GF-D8 (cell line): Measurements from ENCODE around the gene CCL26.
A peak's percentile ranks its signal among the peaks of the same experiment; 100 is the strongest.
"Not testable (repeated sequence)": the region's sequence is repeated elsewhere in the genome, so short reads cannot be mapped to it uniquely, and the experiment has no call there.

Experiments
- DNase-seq: peaks from one replicate; lab custom pipeline; 2025; lab: John Stamatoyannopoulos, UW

CCL26 gene

DNA sequence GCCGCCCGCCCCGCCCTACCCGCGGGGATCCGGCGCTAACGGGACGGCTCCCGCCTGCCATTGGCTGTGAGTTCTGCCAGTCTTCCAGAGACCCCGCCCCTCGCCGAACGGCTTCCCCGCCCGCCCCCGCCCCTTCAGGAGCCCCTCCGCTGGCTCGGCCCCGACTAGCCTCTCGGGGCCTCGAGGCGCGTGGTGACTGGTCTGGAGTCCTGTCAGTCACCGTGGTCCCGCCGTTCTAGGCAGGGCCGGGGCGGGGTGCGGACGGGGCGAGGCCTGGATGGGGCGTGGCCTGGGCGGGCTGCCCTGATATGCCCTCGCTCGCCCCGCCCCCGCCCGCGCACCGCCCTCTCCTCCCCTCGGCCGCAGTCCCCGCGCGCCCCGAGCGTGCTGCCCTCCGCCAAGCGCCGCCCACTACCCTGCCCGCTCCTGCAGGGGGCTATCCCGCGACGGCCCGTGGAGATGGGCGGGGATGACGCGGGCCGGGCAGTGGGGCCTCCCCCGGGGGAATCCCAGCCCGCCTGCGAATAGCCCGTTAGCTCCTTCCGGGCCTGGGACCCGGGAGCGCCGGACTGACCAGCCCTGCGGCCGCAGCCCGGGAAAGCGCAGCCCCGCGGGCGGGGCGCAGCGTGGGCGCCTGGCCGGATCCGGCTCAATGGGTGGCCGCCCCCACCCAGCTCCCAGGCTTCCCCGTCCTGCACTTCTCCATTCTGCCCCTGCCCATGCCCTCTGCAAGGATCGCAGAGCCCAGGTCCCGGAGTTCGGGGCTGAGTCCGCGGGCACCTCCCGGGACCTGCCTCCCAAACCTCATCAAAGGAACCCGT, 32.8 kb downstream of the CCL26 start:
- DNase-seq: peak; percentile 98

DNA sequence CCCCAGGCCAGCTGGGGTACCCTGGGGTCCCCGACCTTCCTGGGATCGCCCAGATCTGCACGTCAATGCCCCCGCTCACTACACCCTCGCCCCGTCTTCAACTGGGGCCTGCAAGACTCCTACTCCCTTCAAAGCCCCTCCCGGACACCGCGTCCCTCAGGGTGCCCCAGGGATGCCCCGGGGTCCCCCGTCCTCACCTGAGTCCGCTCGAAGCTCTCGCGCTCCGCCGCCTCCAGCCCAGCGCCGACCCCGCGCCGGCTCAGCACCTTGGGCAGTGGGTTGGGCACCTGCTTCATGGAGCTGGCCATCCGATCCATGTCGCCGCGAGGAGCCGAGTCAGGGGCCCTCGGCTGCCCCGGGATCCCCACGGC, 33.4 kb downstream of the CCL26 start, which contains the start of gene HIP1:
TSS of gene HIP1 (minus strand) at position 338 of the 371 bp plus-strand sequence. CDS start at position 317, 21 bp downstream.
- DNase-seq: no peak

GRCh38 chr7:75737856-75738603, 34.0 kb downstream of the CCL26 start:
- DNase-seq: no peak

GRCh38 chr7:75735581-75736350, 36.2 kb downstream of the CCL26 start:
- DNase-seq: no peak

DNA sequence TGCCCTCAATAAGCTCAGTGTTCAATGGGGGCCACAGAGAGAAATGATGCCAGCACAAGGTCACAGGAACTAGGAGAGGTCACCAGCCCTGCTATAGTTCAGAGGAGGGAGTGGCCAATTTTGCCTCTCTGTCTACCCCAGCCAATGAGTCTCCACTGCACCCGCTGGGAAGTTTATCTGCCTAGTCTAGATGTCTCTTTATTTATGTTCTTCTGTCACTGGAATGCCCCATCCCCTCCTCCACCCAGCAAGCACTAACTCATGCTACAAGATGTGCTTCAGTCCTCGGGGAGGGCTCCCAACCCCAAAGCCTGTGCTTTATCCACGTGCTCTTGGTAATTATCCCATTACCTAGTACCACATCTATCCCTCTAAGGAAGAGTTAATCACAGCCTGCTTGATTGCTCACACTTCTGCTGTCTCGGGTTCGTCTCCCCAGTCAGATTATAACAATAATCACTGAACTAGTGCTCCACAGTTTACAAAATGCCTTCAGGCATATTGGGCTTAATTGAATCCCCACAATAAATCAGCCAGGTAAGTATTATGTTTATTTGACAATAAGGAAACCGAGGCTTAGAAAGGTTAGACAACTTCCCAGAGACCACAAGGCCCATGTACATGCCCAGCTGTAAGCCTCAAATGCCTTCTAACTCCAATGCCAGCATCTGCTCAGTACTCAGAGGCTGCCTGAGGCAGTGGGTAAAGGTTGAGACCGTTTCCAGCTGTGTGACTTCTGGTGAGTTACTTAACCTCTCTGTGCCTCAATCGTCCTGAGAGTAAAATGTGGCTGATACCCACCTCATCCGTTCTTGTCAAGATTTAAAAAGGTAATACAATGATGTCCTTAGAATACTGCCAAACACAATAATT, 37.2 kb downstream of the CCL26 start:
- no peak for DNase-seq

DNA sequence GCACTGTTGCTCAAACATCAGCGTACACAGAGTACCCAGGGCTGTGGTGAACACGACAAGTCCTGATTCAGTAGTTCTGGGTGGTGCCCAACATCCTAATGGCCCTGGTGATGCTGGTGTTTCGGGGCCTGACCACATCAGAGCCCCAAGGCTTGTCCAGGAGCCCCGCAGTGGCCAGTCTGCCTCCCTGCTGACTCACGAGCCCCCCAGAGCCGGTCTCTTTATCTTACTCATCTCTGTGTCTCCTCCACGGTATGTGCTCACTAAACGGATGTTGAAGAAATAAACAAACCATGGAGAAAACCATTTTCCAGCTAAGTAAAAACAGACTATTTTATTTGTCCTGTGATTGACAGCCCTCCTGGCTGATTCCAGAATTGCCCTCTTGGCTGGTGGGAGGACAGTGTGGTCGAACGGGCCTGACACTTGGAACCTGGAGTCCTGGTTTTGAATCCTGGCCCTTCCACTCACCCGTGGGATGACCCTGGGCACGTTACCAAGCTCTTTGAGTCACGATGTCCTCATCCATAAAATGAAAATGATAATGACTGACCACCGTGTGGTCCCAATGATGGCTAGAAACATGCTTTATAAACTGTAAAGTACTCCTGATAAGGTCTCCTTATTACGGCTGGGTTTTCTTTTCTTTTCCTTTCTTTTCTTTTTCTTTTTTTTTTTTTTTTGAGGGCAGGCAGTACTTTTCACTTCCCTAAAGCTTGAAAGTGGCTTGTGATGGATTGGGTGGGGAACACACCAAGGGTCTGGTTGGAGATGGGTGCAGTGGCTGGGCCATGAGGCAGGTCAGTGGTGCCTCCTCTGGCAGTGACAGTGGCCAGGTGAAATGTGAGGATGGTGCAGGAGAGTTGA, 39.0 kb downstream of the CCL26 start:
- no peak for DNase-seq

DNA sequence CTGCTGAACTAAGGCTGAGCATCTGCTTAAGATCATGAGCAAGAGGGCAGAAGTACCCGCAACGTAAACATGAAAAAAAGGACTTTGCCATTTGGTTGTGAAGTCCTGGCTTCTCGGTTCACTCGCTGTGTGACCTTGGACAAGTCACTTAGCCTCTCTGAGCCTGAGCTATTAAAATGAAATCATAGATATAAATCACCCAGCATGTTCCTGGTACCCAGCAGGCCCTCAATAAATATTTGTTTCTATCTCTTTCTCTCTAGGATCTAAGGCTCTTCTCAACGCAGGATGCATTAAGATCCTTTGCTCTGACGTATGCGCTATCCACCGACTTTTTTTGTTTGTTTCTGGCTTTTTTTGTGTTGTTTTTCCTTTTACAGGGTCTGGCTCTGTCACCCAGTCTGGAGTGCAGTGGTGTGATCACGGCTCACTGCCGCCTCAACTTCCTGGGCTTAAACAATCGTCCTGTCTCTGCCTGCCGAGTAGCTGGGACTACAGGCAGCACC, 39.9 kb downstream of the CCL26 start:
- DNase-seq: no peak

- no peak for DNase-seq
These were observed 42.1 kb downstream of the CCL26 start for GRCh38 chr7:75729851-75730274.

DNA sequence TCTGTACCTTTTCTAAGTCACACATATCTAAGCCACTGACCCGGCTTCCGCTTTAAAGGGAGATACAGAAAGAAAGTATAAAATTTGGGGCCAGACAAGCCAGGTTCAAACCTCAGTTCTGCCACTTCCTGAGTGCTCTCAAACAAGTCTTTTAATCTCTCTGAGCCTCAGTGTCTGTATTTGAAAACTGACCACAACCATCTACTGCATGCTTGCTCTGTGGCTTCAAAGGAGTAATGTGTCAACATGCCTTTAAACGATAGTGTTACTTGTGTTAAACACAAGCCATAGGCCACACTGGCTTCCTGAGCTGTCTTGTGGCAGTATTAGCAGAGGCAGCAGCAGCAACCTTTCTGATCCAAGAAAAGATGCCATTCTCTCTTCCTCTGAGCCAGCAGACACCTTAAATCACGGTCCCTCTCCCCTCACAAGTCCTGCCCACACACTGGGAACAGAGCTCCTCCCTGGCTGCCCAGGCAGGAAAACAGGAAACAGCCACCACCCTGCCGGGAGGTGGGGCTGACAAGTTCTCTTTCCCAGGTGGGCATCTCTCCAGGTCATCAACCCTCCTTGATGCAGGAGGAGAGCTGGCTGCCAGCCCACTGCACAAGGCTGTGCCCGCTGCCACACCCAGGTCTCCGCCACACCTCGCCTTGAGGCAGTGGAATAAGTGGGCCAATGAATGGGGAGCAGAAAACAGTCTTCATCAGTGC, 44.0 kb downstream of the CCL26 start:
- no peak for DNase-seq

- DNase-seq: not testable (repeated sequence)
These were observed 44.7 kb downstream of the CCL26 start for GRCh38 chr7:75727351-75727750.

- DNase-seq: no peak
These were observed 46.7 kb downstream of the CCL26 start for GRCh38 chr7:75725306-75725705.

DNA sequence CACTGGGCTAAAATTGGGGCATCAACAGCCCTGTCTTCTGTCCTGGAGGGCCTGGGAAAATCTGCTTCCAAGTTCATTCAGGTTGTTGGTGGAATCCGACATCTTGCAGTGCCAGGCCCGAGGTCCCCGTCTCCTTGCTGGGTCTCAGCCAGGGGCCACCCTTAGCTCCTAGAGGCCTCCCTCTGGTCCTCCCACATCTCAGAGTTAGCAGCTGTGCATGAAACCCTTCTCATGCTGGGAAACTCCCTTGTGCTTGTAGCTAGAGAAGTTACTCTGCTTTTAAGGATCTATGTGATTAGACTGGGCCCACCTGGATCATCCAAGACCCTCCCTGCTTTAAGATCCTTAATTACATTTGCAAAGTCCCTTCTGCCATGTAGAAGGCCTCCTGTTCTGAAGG, 48.6 kb downstream of the CCL26 start:
- no peak for DNase-seq

DNA sequence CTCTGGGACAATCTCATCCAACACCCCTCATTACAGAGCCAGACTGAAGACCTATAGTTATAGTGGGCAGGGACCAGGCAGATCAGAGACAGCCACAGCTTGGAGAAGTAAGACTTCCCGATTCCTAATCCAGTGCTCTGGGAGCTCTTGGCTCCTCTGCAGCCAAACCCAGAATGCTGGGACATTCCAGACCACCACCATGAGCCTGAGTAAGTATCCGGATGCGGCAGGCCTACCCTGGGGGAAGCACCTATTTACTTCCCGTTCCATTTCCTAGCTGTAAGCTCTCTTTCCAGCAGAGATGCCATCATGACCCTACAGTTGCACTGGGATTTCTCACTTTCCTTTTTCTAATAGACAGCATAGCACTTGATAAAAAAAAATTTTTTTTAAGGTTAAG, 49.6 kb downstream of the CCL26 start:
- DNase-seq: no peak

DNA sequence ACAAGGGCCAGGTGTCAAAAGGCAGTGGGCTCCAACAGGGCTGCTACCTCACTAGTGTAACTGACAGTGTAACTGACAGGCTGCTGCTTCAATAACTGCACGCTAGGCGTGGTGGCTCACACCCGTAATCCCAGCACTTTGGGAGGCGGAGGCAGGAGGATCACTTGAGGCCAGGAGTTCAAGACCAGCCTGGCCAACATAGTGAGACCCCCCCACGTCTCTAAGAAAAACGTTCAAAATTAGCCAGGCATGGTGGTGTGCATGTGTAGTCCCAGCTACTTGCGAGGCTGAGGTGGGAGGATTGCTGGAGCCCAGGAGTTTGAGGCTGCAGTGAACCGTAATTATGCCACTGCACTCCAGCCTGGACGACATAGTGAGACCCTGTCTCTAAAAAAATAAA, 50.1 kb downstream of the CCL26 start:
- DNase-seq: not testable (repeated sequence)

DNA sequence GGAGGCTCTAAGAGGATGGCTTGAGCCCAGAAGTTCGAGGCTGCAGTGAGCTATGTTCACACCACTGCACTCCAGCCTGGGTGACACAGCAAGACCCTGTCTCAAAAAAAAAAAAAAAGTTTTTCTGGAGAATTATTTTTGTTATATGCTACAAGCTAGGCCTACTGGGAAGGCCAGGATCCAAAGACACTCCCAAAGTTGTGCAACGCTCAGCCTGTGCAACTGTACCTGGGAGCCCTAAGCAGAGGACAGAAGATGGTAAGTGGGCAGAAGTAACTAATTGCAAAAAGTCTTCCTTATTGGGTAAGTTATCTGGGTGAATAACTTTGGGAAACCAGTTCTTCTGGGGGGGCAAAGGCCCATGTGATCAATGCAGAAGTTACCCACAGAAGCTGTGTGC, 50.6 kb downstream of the CCL26 start:
- no peak for DNase-seq

DNA sequence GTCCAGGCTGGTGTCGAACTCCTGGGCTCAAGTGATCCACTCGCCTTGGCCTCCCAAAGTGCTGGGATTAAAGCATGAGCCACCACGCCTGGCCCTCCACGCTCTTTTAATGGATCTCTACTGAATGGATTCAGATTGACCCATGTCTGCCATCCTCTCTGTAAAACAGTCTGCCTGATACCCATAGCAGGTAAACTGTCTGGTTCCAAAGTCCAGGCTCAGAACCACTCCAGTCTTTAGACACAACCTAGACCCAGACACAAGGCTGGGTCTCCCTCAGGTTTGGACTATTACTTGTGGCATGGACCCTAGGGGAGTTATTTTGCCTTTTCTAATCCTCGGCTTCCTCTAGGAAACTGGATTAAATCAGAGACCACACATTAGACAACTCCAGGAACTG, 52.4 kb downstream of the CCL26 start:
- no peak for DNase-seq
